Smooth muscle cell (in vitro differentiated cells): ENCODE measurements around the gene PRRT4. TPM values are rescaled to one million over a fixed set of nuclear protein-coding genes. Genes with fewer than 3 reads are reported as not detected.

Source experiments
- DNase-seq: peaks from one replicate; lab custom pipeline; 2025; ENCODE audit not compliant: unreplicated experiment; lab: John Stamatoyannopoulos, UW
- H2AFZ ChIP-seq: fragments of 200-600 bp; sonication (generic); 2 replicates; pipeline ENCODE4 v1.6.0; 2016; ENCODE audit warnings: antibody characterized with exemption, low read depth, mild to moderate bottlenecking
- H3F3A ChIP-seq: fragments of 200-600 bp; sonication (generic); 2 replicates; pipeline ENCODE4 v1.6.0; 2017; ENCODE audit warnings: antibody characterized with exemption, low read depth
- H3K27ac ChIP-seq: fragments of 200-600 bp; sonication (generic); 2 replicates; pipeline ENCODE4 v1.5.1; 2016; ENCODE audit warnings: low read depth, mild to moderate bottlenecking
- H3K27me3 ChIP-seq: fragments of 200-600 bp; sonication (generic); 2 replicates; pipeline ENCODE4 v1.6.1; 2016; ENCODE audit warnings: low read depth, mild to moderate bottlenecking
- H3K36me3 ChIP-seq: fragments of 200-600 bp; sonication (generic); 2 replicates; pipeline ENCODE4 v1.5.1; 2016; ENCODE audit warnings: low read depth
- H3K4me1 ChIP-seq: fragments of 200-600 bp; sonication (generic); 2 replicates; pipeline ENCODE4 v1.5.1; 2016; ENCODE audit warnings: low read depth
- H3K4me2 ChIP-seq: fragments of 200-600 bp; sonication (generic); 2 replicates; pipeline ENCODE4 v1.6.0; 2016; ENCODE audit warnings: mild to moderate bottlenecking
- H3K4me3 ChIP-seq: fragments of 200-600 bp; sonication (generic); 2 replicates; pipeline ENCODE4 v1.5.1; 2016; ENCODE audit warnings: mild to moderate bottlenecking
- H3K79me2 ChIP-seq: fragments of 200-600 bp; sonication (generic); 2 replicates; pipeline ENCODE4 v1.6.0; 2016; ENCODE audit warnings: low read depth, mild to moderate bottlenecking
- H3K9ac ChIP-seq: fragments of 200-600 bp; sonication (generic); 2 replicates; pipeline ENCODE4 v1.6.0; 2016; ENCODE audit warnings: low read depth
- H3K9me3 ChIP-seq: fragments of 200-600 bp; sonication (generic); replicated peaks from 2 replicates; pipeline ENCODE4 v1.5.1; 2016; ENCODE audit warnings: low read depth
- H4K20me1 ChIP-seq: fragments of 200-600 bp; sonication (generic); 2 replicates; pipeline ENCODE4 v1.6.0; 2016; ENCODE audit warnings: low read depth
- WGBS: methylation state at CpG from one replicate; pipeline ENCODE4 v1.1.7; 2016; ENCODE audit warnings: low lambda C conversion rate; 5-methylcytosine and 5-hydroxymethylcytosine counted together
- polyA plus RNA-seq: library from polyadenylated mRNA; unstranded; fragments of >200 nt; fragmentation: Nextera tagmentation; extraction: Ambion mirVana; gene quantifications from 2 replicates; pipeline ENCODE4 v1.2.1, GENCODE V29; 2016
- total RNA-seq: library from RNA; depleted of rRNA; stranded (reverse); fragments of >200 nt; gene quantifications from 2 replicates; pipeline ENCODE4 v1.2.3, GENCODE V29; 2014
- TF ChIP-seq, protein P1 (sequence below): fragments of 200-600 bp; sonication (generic); IDR thresholded peaks from 2 replicates; pipeline ENCODE4 v1.5.1; 2017; ENCODE audit warnings: borderline replicate concordance, mild to moderate bottlenecking, antibody characterized with exemption; ENCODE audit not compliant: insufficient read depth, poor library complexity, severe bottlenecking

PRRT4 gene
- total and polyA plus RNA-seq, 2 experiments from 2014 or later, result 0.09 to 0.83 TPM

DNA sequence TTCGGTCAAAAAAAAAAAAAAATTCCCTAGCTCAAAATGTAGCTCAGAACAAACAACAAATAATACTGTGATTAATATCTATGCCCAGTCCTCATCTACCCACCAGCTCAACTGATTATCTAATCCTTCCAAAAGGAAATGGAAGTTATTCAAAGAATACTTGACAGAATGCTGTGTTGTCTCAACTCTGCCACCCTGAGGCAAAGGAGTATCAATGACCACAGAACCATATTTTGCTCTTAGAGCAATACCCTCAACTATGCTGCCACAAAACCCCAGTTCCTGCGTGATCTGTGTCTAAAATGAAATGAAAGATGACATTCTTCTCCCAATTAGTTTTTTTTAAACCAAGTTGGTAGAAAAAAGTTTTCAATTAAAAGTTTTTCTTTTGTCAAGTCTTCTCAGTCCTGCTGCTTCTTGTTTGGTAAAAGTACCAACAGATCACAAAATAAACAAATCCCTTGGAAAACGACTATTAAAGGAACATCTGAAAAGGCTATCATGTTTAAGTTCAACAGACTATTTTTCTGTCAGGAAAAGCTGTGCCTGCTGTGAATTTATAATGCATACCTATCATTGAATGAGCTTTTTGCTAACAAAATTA, 39.3 kb downstream of the PRRT4 start:
- Histone ChIP-seq H3K27me3 (no peaks in the 10 kb centered on the region), H3K4me2 (no peak overlapping the region), H3K4me3 (no peak overlapping the region), H2AFZ (no peak overlapping the region), H3K36me3 (peaks cover 15% of the 10 kb centered on the region), H4K20me1 (peaks cover 17% of the 10 kb centered on the region), H3K9me3 (no peaks in the 10 kb centered on the region), H3K79me2 (no peaks in the 10 kb centered on the region), H3F3A (no peaks in the 10 kb centered on the region), H3K9ac (no peak overlapping the region), H3K27ac (no peak overlapping the region), H3K4me1 (no peaks in the 10 kb centered on the region)
- 74% methylated on average over 3 of the region's 3 CpGs for WGBS
- DNase-seq, result no peak
- TF ChIP-seq, protein P1, sequence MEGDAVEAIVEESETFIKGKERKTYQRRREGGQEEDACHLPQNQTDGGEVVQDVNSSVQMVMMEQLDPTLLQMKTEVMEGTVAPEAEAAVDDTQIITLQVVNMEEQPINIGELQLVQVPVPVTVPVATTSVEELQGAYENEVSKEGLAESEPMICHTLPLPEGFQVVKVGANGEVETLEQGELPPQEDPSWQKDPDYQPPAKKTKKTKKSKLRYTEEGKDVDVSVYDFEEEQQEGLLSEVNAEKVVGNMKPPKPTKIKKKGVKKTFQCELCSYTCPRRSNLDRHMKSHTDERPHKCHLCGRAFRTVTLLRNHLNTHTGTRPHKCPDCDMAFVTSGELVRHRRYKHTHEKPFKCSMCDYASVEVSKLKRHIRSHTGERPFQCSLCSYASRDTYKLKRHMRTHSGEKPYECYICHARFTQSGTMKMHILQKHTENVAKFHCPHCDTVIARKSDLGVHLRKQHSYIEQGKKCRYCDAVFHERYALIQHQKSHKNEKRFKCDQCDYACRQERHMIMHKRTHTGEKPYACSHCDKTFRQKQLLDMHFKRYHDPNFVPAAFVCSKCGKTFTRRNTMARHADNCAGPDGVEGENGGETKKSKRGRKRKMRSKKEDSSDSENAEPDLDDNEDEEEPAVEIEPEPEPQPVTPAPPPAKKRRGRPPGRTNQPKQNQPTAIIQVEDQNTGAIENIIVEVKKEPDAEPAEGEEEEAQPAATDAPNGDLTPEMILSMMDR, result peak; percentile 26

DNA sequence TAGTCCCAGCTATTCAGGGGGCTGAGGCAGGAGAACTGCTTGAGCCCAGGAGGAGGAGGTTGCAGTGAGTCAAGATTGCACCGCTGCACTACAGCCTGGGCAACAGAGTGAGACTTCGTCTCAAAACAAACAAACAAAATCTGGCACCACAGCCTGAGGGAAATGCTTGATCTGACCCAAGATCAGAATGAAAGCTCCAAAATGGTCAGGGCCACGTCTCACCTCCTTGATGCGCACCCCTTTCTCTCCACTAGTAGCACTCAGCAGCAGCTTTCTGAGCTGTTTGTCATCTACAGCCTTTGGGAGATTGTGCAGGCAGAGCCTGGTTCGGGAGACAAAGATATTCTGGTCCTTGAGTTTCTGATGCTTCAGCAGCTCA, 40.5 kb downstream of the PRRT4 start:
- Histone ChIP-seq H3K9ac (no peak overlapping the region), H3K27ac (no peak overlapping the region), H3K79me2 (no peaks in the 10 kb centered on the region), H2AFZ (no peak overlapping the region), H3K9me3 (no peaks in the 10 kb centered on the region), H3K4me2 (no peak overlapping the region), H3F3A (no peaks in the 10 kb centered on the region), H3K36me3 (peaks cover 12% of the 10 kb centered on the region), H3K4me3 (no peak overlapping the region), H4K20me1 (peaks cover 17% of the 10 kb centered on the region), H3K27me3 (no peaks in the 10 kb centered on the region), H3K4me1 (no peaks in the 10 kb centered on the region)
- no peak for DNase-seq
- 96% methylated on average over 5 of the region's 5 CpGs for WGBS
- TF ChIP-seq, protein P1, result no peak

DNA sequence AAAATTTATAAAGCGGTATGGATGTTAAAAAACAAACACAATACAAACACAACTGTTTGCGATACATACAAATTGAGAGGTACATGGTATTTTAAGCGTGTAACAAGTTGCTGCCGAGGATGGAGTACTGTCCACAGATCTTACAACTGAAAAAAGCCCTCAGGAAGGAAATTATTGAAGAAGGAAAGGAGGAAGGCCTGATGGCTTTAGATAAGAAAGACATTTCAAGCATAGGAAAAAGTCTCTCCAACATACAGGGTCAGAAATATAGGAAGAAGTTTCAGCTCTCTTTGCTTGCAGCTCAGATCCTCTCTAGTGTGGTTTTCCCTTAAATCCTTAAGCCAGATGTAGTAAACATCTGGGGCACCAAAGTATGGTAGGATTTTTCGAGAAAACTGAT, 42.8 kb downstream of the PRRT4 start:
- Histone ChIP-seq H3K9me3 (no peaks in the 10 kb centered on the region), H3K4me1 (no peaks in the 10 kb centered on the region), H4K20me1 (peaks cover 17% of the 10 kb centered on the region), H3K9ac (no peak overlapping the region), H3F3A (no peaks in the 10 kb centered on the region), H3K27ac (peak overlapping the region; percentile 32), H2AFZ (no peak overlapping the region), H3K36me3 (peaks cover 14% of the 10 kb centered on the region), H3K4me2 (no peak overlapping the region), H3K79me2 (no peaks in the 10 kb centered on the region), H3K27me3 (no peaks in the 10 kb centered on the region), H3K4me3 (no peak overlapping the region)
- TF ChIP-seq, protein P1, result no peak
- no peak for DNase-seq
- WGBS, result 77% methylated on average over 5 of the region's 5 CpGs

DNA sequence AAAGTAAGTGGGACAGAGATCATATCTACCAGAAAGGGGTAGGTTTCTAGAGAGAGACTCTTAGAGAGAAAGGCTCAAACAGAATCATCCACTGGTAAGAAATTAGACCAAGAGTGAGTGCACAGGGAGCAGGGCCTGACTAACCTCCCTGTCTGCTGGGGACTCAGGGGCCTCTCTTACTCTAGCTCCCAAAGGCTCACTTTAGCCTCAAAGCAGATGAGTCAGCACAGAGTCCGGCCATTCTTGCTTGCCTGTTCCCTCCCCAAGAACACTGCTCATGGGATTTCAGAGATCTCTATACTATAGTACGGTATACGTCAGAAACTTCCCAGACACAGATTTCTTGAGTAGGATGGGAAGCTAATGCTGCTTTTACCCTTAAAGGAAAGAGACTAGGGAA, 50.5 kb downstream of the PRRT4 start:
- TF ChIP-seq, protein P1, result no peak
- H2AFZ ChIP-seq, result no peak overlapping the region
- H3K9ac ChIP-seq, result no peak overlapping the region
- H3K36me3 ChIP-seq, result peaks cover 14% of the 10 kb centered on the region
- H3K9me3 ChIP-seq, result no peaks in the 10 kb centered on the region
- H3K27ac ChIP-seq, result peak overlapping the region; percentile 63
- H3K4me1 ChIP-seq, result no peaks in the 10 kb centered on the region
- H3K27me3 ChIP-seq, result no peaks in the 10 kb centered on the region
- H3K79me2 ChIP-seq, result no peaks in the 10 kb centered on the region
- H3K4me2 ChIP-seq, result peak overlapping the region; percentile 46
- 26% methylated on average over 3 of the region's 3 CpGs for WGBS
- no peaks in the 10 kb centered on the region for H4K20me1 ChIP-seq
- no peak for DNase-seq
- H3K4me3 ChIP-seq, result no peak overlapping the region
- no peaks in the 10 kb centered on the region for H3F3A ChIP-seq
